ENCODE data around the gene SPAST. TPM values are rescaled to one million over a fixed set of nuclear protein-coding genes. Genes with fewer than 3 reads are reported as not detected.

The SPAST gene
- total and polyA plus RNA-seq, 9 of the 15 experiments (the other 6 are each of a cell fraction or from before 2014, with no cell fraction given) = 7.4 to 37.0 (median 19.0) TPM

GRCh38 chr2:32043561-32043960, 19.8 kb upstream of the SPAST start:
- Histone ChIP-seq H3K27ac (ENCODE audit: extremely low read depth, low read depth, low read length) (no peak overlapping the region), H4K20me1 (replicated peaks; ENCODE audit: control insufficient read depth, insufficient read depth, low read length) (no peaks in the 10 kb centered on the region; the same call in 1 of the 2 replicates), H3K79me2 (ENCODE audit: control insufficient read depth, insufficient read depth, low read length) (peaks cover 20% of the 10 kb centered on the region), H3K4me1 (replicated peaks in 1 of 2; ENCODE audit: control insufficient read depth in 2 of 2, insufficient read depth in 2 of 2, low read length in 2 of 2) (peaks cover 8 to 13% of the 10 kb centered on the region in 2 experiments; a peak in 2 of 5 replicates), H3K9ac (ENCODE audit: insufficient read depth in 1 of 2, low read depth in 2 of 2, low read length in 2 of 2) (no peak overlapping the region), H2AFZ (ENCODE audit: low read depth, low read length) (no peak overlapping the region), H3K9me1 (ENCODE audit: control insufficient read depth, insufficient read depth, low read length) (no peaks in the 10 kb centered on the region), H3K4me3 (no peak overlapping the region), H3K27me3 (ENCODE audit: control insufficient read depth in 2 of 2, insufficient read depth in 2 of 2, low read length in 2 of 2) (no peaks in the 10 kb centered on the region), H3K4me2 (ENCODE audit: insufficient read depth, low read length) (no peak overlapping the region), H3K36me3 (ENCODE audit: control insufficient read depth, insufficient read depth, low read length) (no peaks in the 10 kb centered on the region), H3K9me3 (replicated peaks; ENCODE audit: control insufficient read depth, insufficient read depth, low read depth, low read length) (no peaks in the 10 kb centered on the region)
- CTCF ChIA-PET (ENCODE audit: low intra/inter-chr PET ratio) = no interaction called here
- in situ Hi-C loops (cut with MboI) = no loop called here
- WGBS (ENCODE audit: insufficient coverage, low coverage, missing lambda C conversion rate) = 62% methylated on average over 7 of the region's 7 CpGs
- DNase-seq (ENCODE audit: extremely low read depth in 1 of 4, low spot score in 3 of 4) = no peak
- no TSS peak for BruUV-seq (replicated peaks)
- POLR2A ChIA-PET = interaction anchor here (2.5 kb wide), 1 partner anchor 19 kb away, joined by 8 read pairs; no protein-coding TSS in a partner anchor
- no peak for FAIRE-seq
- no peak for ATAC-seq
- intact Hi-C loops (cut with micrococcal nuclease) = no loop called here
- TF ChIP-seq MECOM (CRISPR knock-in tag; IDR thresholded peaks at IDR 0.05) = no peak
- TF ChIP-seq ATF1 (CRISPR knock-in tag; IDR thresholded peaks at IDR 0.05) = no peak
- no peak for TF ChIP-seq ATF1 (tag; IDR thresholded peaks at IDR 0.05)
- TF ChIP-seq BCOR (IDR thresholded peaks at IDR 0.05) = no peak
- no peak for TF ChIP-seq PPARD (CRISPR knock-in tag; IDR thresholded peaks at IDR 0.05)
- TF ChIP-seq, protein P1, sequence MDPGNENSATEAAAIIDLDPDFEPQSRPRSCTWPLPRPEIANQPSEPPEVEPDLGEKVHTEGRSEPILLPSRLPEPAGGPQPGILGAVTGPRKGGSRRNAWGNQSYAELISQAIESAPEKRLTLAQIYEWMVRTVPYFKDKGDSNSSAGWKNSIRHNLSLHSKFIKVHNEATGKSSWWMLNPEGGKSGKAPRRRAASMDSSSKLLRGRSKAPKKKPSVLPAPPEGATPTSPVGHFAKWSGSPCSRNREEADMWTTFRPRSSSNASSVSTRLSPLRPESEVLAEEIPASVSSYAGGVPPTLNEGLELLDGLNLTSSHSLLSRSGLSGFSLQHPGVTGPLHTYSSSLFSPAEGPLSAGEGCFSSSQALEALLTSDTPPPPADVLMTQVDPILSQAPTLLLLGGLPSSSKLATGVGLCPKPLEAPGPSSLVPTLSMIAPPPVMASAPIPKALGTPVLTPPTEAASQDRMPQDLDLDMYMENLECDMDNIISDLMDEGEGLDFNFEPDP (CRISPR knock-in tag; IDR thresholded peaks at IDR 0.05) = no peak
- TF ChIP-seq ETV1 (tag; conservative IDR thresholded peaks at IDR 0.05; ENCODE audit: low read depth) = no peak
- no peak for TF ChIP-seq RREB1 (CRISPR knock-in tag; IDR thresholded peaks at IDR 0.05)
- no peak for TF ChIP-seq KLF16 (IDR thresholded peaks at IDR 0.05)
- TF ChIP-seq ELF4 (CRISPR knock-in tag; IDR thresholded peaks at IDR 0.05) = no peak
- TF ChIP-seq SRSF3 (IDR thresholded peaks at IDR 0.05; ENCODE audit: insufficient read depth, low read length) = no peak
- TF ChIP-seq THAP12 (CRISPR knock-in tag; IDR thresholded peaks at IDR 0.05) = no peak
- no peak for TF ChIP-seq ZNF707 (CRISPR knock-in tag; conservative IDR thresholded peaks at IDR 0.05)
- no peak for TF ChIP-seq TBP (optimal IDR thresholded peaks at IDR 0.05; ENCODE audit: low read depth, low read length)
- TF ChIP-seq NR4A1 (CRISPR knock-in tag; IDR thresholded peaks at IDR 0.05) = no peak
- no peak for TF ChIP-seq NR4A1 (tag; IDR thresholded peaks at IDR 0.05)
- TF ChIP-seq ZSCAN29 (IDR thresholded peaks at IDR 0.05) = no peak

Measured in K562 (cell line).